Skeletal muscle tissue (tissue), 4 donors: ENCODE measurements around the gene SGO1. TPM values are rescaled to one million over a fixed set of nuclear protein-coding genes. Genes with fewer than 3 reads are reported as not detected.
A peak's percentile ranks its signal among the peaks of the same experiment; 100 is the strongest.

Source experiments
- H3K27ac ChIP-seq: one replicate; pipeline ENCODE4 v1.7.0; 2013; ENCODE audit warnings: mild to moderate bottlenecking, low read depth, low read length, inconsistent platforms
- H3K27me3 ChIP-seq, 3 donors: one replicate each; pipeline ENCODE4 v1.7.0; 2013; ENCODE audit warnings: low read length in 3 of 3; ENCODE audit not compliant: control insufficient read depth in 3 of 3, insufficient read depth in 3 of 3
- H3K36me3 ChIP-seq, 3 donors: one replicate each; pipeline ENCODE4 v1.7.0; 2013; ENCODE audit warnings: low read length in 3 of 3; ENCODE audit not compliant: control insufficient read depth in 3 of 3, insufficient read depth in 3 of 3
- H3K4me1 ChIP-seq, 3 donors: one replicate each; pipeline ENCODE4 v1.7.0; 2013; ENCODE audit warnings: low read length in 3 of 3, mild to moderate bottlenecking in 3 of 3; ENCODE audit not compliant: control insufficient read depth in 3 of 3, insufficient read depth in 3 of 3
- H3K4me3 ChIP-seq, 3 donors: one replicate each; pipeline ENCODE4 v1.7.0; 2013; ENCODE audit warnings: low read length in 3 of 3
- H3K9ac ChIP-seq, 3 donors: one replicate each; pipeline ENCODE4 v1.7.0; 2013; ENCODE audit warnings: low read length in 3 of 3, mild to moderate bottlenecking in 3 of 3, moderate library complexity in 2 of 3, low read depth in 1 of 3
- H3K9me3 ChIP-seq, 3 donors: one replicate each; pipeline ENCODE4 v1.7.0; 2013; ENCODE audit warnings: low read length in 3 of 3; ENCODE audit not compliant: control insufficient read depth in 3 of 3
- total RNA-seq: library from RNA; depleted of rRNA; stranded (reverse); fragments of >200 nt; gene quantifications from one replicate; pipeline ENCODE4 v1.2.3, GENCODE V29; 2014
- donor health status: Osteomylitis.

SGO1 gene
- total RNA-seq, 1 donor from 2014 or later = 2.6 TPM

GRCh38 chr3:20141851-20142250 is 44.2 kb downstream of the SGO1 start:
- Histone ChIP-seq H3K36me3 (peaks cover 0 to 24% (median 12%) of the 10 kb centered on the region in 3 donors), H3K27ac (no peak overlapping the region), H3K4me3 (no peak overlapping the region)

GRCh38 chr3:20141316-20141715 is 44.7 kb downstream of the SGO1 start:
- Histone ChIP-seq H3K9me3 (no peaks in the 10 kb centered on the region), H3K36me3 (peaks cover 0 to 20% (median 12%) of the 10 kb centered on the region in 3 donors), H3K4me1 (peaks cover 0 to 6% (median 3%) of the 10 kb centered on the region in 3 donors), H3K27me3 (no peaks in the 10 kb centered on the region), H3K4me3 (no peak overlapping the region), H3K9ac (no peak overlapping the region), H3K27ac (no peak overlapping the region)

More at GRCh38 chr3:20141851-20142250, 44.2 kb downstream of the SGO1 start:
- no peaks in the 10 kb centered on the region for H3K9me3 ChIP-seq
- H3K27me3 ChIP-seq = no peaks in the 10 kb centered on the region
- H3K9ac ChIP-seq = peak overlapping the region in 1 of 3 donors; percentile 20
- peaks cover 0 to 6% (median 3%) of the 10 kb centered on the region in 3 donors for H3K4me1 ChIP-seq

- H3K9ac ChIP-seq = no peak overlapping the region
- H3K36me3 ChIP-seq = peaks cover 0 to 19% (median 12%) of the 10 kb centered on the region in 3 donors
- no peak overlapping the region for H3K27ac ChIP-seq
- H3K4me1 ChIP-seq = peaks cover 0 to 6% (median 3%) of the 10 kb centered on the region in 3 donors
- H3K4me3 ChIP-seq = no peak overlapping the region
- H3K9me3 ChIP-seq = no peaks in the 10 kb centered on the region
- no peaks in the 10 kb centered on the region for H3K27me3 ChIP-seq
These were observed 45.1 kb downstream of the SGO1 start for GRCh38 chr3:20140881-20141280.

- Histone ChIP-seq H3K9me3 (no peaks in the 10 kb centered on the region), H3K4me3 (no peak overlapping the region), H3K9ac (no peak overlapping the region), H3K27me3 (no peaks in the 10 kb centered on the region), H3K4me1 (peaks cover 0 to 6% (median 3%) of the 10 kb centered on the region in 3 donors), H3K36me3 (peaks cover 0 to 21% (median 14%) of the 10 kb centered on the region in 3 donors), H3K27ac (no peak overlapping the region)
These were observed 48.4 kb downstream of the SGO1 start for GRCh38 chr3:20137647-20138046.

- Histone ChIP-seq H3K27ac (no peak overlapping the region), H3K9me3 (no peaks in the 10 kb centered on the region), H3K4me1 (no peaks in the 10 kb centered on the region)
These were observed 49.8 kb downstream of the SGO1 start for GRCh38 chr3:20136231-20136630.

GRCh38 chr3:20130106-20130505 is 55.9 kb downstream of the SGO1 start:
- H3K36me3 ChIP-seq = peaks cover 10 to 30% (median 23%) of the 10 kb centered on the region in 3 donors

More at GRCh38 chr3:20136231-20136630, 49.8 kb downstream of the SGO1 start:
- peaks cover 0 to 20% (median 12%) of the 10 kb centered on the region in 3 donors for H3K36me3 ChIP-seq
- no peaks in the 10 kb centered on the region for H3K27me3 ChIP-seq
- no peak overlapping the region for H3K4me3 ChIP-seq
- H3K9ac ChIP-seq = no peak overlapping the region

GRCh38 chr3:20128358-20128757 is 57.6 kb downstream of the SGO1 start:
- peaks cover 10 to 29% (median 29%) of the 10 kb centered on the region in 3 donors for H3K36me3 ChIP-seq

More at GRCh38 chr3:20130106-20130505, 55.9 kb downstream of the SGO1 start:
- Histone ChIP-seq H3K4me1 (peaks cover 0 to 5% (median 0%) of the 10 kb centered on the region in 3 donors), H3K9ac (no peak overlapping the region), H3K27me3 (no peaks in the 10 kb centered on the region), H3K27ac (no peak overlapping the region), H3K4me3 (no peak overlapping the region), H3K9me3 (no peaks in the 10 kb centered on the region)

GRCh38 chr3:20125897-20126296 is 60.1 kb downstream of the SGO1 start:
- Histone ChIP-seq H3K4me1 (peaks cover 0 to 5% (median 0%) of the 10 kb centered on the region in 3 donors), H3K36me3 (peaks cover 15 to 44% (median 38%) of the 10 kb centered on the region in 3 donors), H3K27me3 (no peaks in the 10 kb centered on the region), H3K9ac (no peak overlapping the region), H3K27ac (no peak overlapping the region), H3K4me3 (no peak overlapping the region), H3K9me3 (no peaks in the 10 kb centered on the region)

More at GRCh38 chr3:20128358-20128757, 57.6 kb downstream of the SGO1 start:
- H3K27me3 ChIP-seq = no peaks in the 10 kb centered on the region
- H3K4me3 ChIP-seq = no peak overlapping the region
- no peak overlapping the region for H3K9ac ChIP-seq
- H3K27ac ChIP-seq = no peak overlapping the region
- H3K4me1 ChIP-seq = peaks cover 0 to 5% (median 0%) of the 10 kb centered on the region in 3 donors
- H3K9me3 ChIP-seq = no peaks in the 10 kb centered on the region

- Histone ChIP-seq H3K36me3 (peaks cover 15 to 47% (median 41%) of the 10 kb centered on the region in 3 donors), H3K27me3 (no peaks in the 10 kb centered on the region), H3K9me3 (no peaks in the 10 kb centered on the region), H3K4me3 (no peak overlapping the region), H3K4me1 (peaks cover 0 to 5% (median 0%) of the 10 kb centered on the region in 3 donors), H3K9ac (no peak overlapping the region), H3K27ac (no peak overlapping the region)
These were observed 60.7 kb downstream of the SGO1 start for GRCh38 chr3:20125289-20125688.

- no peak overlapping the region for H3K4me3 ChIP-seq
- no peak overlapping the region for H3K9ac ChIP-seq
- H3K27me3 ChIP-seq = no peaks in the 10 kb centered on the region
- peaks cover 15 to 50% (median 49%) of the 10 kb centered on the region in 3 donors for H3K36me3 ChIP-seq
- H3K4me1 ChIP-seq = peaks cover 0 to 5% (median 0%) of the 10 kb centered on the region in 3 donors
- no peak overlapping the region for H3K27ac ChIP-seq
- no peaks in the 10 kb centered on the region for H3K9me3 ChIP-seq
These were observed 62.8 kb downstream of the SGO1 start for GRCh38 chr3:20123131-20123652.
